Activated T-helper 17 cell treated with anti-CD3 and anti-CD28 coated beads, Interleukin-2, amount 50 U/mL, for 72 hours (primary cell): Measurements from ENCODE around the gene RYK. TPM values are rescaled to one million over a fixed set of nuclear protein-coding genes. Genes with fewer than 3 reads are reported as not detected.
A peak's percentile ranks its signal among the peaks of the same experiment; 100 is the strongest.

Source experiments
- ATAC-seq: fragments of 150-1000 bp; cut with Tn5 transposase; replicated peaks from 2 replicates; pipeline ENCODE4 v1.10.0; 2021; ENCODE audit warnings: mild to moderate bottlenecking, moderate library complexity
- H3K27ac Mint-ChIP-seq: one replicate; pipeline ENCODE4 v1.8.0; 2022; ENCODE audit warnings: mixed read lengths
- H3K27me3 Mint-ChIP-seq: one replicate; pipeline ENCODE4 v1.8.0; 2022; ENCODE audit warnings: mixed read lengths
- H3K36me3 Mint-ChIP-seq: one replicate; pipeline ENCODE4 v1.8.0; 2022; ENCODE audit warnings: low read depth, mild to moderate bottlenecking, mixed read lengths
- H3K4me1 Mint-ChIP-seq: one replicate; pipeline ENCODE4 v1.8.0; 2022; ENCODE audit warnings: mixed read lengths
- H3K4me3 Mint-ChIP-seq: one replicate; pipeline ENCODE4 v1.8.0; 2022; ENCODE audit warnings: mild to moderate bottlenecking, mixed read lengths
- H3K9me3 Mint-ChIP-seq: one replicate; pipeline ENCODE4 v1.8.0; 2022; ENCODE audit warnings: mixed read lengths
- total RNA-seq, 2 donors: library from RNA; stranded (reverse); gene quantifications; one replicate each; pipeline ENCODE4 v1.2.3, GENCODE V29; 2022

Gene RYK
- total RNA-seq, result 10 to 100 TPM in 1 of 2 donors, 1 to 10 TPM in 1; 8.6 to 18.1 TPM

DNA sequence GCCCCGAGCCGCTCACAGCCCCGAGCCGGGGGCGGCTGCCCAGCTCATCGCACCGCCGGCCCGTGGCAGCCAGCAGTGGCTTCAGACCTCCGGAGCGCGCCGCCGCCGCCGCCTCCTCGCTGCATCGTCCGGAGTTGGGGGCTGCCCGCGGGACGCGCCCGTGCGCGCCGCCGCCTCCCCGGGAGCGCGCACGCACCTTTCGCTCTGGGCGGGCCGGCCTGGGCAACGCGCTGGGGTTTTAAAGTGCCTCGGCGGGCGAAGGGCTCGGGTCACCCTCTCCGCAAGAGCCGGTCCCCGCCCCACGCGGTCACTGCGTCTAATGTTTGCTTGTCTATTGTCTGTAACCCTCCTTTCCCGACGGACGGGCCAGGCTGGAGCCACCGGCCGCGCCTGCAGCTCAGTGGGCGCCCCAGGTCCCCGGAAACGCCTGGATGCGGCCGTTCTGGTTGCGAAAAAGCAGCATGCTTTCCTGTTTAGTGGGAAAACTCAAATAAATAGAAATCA is at the start of gene RYK:
Gene RYK (minus strand): TSS at position 143 of the 504 bp plus-strand sequence. CDS start 205 bp downstream, outside the sequence.
- Mint-ChIP-seq H3K4me1 (peaks cover 22% of the 10 kb centered on the region), H3K27me3 (peaks cover 3% of the 10 kb centered on the region), H3K4me3 (peak within 1 kb of the TSS; percentile 87), H3K27ac (peak within 1 kb of the TSS; percentile 84), H3K9me3 (no peaks in the 10 kb centered on the region), H3K36me3 (no peaks in the 10 kb centered on the region)
- peak; percentile 81 for ATAC-seq

DNA sequence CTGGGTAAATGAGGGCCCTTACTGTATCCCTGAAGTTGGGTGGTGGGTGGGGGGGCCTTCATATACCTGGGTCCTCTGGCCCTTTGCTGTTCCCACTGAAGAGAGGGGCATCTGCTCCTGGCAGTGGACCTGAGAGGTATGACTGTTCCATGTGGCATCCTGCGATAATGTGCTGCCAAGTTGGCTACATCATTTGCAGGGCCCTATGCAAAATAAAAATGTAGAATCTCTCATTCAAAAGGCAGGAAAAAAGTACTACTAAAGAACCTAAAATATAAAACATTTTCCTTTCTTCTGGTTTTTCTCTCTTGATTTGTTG is 49.2 kb upstream of the RYK start:
- peaks cover 25% of the 10 kb centered on the region for H3K27me3 Mint-ChIP-seq
- H3K4me1 Mint-ChIP-seq, result no peaks in the 10 kb centered on the region
- H3K4me3 Mint-ChIP-seq, result no peak overlapping the region
- H3K36me3 Mint-ChIP-seq, result no peaks in the 10 kb centered on the region
- no peak for ATAC-seq
- no peak overlapping the region for H3K27ac Mint-ChIP-seq
- H3K9me3 Mint-ChIP-seq, result no peaks in the 10 kb centered on the region

DNA sequence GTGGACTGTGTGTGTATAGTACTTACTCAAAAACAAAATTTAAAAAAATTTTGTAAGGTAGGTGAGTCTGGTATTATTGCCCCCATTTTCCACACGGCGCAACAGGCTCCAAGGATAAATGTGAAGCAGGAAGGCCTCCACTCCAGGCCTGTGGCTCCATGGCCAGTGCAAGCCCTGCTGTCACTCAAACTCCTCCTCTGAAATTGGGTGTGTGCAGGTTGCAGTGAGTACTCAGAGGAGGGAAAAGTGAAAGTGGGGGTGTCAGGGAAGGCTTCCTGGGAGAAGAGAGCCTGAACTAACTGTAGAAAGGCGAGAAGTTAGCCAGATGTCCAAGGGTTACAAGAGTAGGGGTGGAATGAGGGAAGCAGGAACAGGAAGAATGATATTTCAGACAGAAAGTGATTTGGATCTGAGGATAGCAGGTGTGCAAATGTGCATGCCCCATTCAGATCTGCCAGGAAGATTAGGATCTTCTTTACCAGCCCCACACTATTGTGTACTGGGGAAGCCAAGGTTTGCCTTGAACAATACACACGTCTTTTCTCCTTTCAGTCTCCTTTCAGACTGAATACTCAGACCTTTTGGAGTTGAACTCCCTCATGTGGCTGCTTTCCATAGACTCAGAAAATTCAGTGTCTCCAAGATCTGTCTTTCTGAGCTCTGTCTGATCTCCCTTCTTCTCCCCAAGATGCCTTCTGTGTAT is 48.7 kb upstream of the RYK start:
- no peaks in the 10 kb centered on the region for H3K36me3 Mint-ChIP-seq
- no peak overlapping the region for H3K4me3 Mint-ChIP-seq
- no peak overlapping the region for H3K27ac Mint-ChIP-seq
- no peak for ATAC-seq
- no peaks in the 10 kb centered on the region for H3K4me1 Mint-ChIP-seq
- H3K27me3 Mint-ChIP-seq, result peaks cover 23% of the 10 kb centered on the region
- H3K9me3 Mint-ChIP-seq, result no peaks in the 10 kb centered on the region

GRCh38 chr3:134298249-134298648 is 47.6 kb upstream of the RYK start:
- H3K4me1 Mint-ChIP-seq, result no peaks in the 10 kb centered on the region
- no peaks in the 10 kb centered on the region for H3K36me3 Mint-ChIP-seq
- H3K4me3 Mint-ChIP-seq, result no peak overlapping the region
- peaks cover 22% of the 10 kb centered on the region for H3K27me3 Mint-ChIP-seq
- no peak for ATAC-seq
- no peaks in the 10 kb centered on the region for H3K9me3 Mint-ChIP-seq
- no peak overlapping the region for H3K27ac Mint-ChIP-seq

DNA sequence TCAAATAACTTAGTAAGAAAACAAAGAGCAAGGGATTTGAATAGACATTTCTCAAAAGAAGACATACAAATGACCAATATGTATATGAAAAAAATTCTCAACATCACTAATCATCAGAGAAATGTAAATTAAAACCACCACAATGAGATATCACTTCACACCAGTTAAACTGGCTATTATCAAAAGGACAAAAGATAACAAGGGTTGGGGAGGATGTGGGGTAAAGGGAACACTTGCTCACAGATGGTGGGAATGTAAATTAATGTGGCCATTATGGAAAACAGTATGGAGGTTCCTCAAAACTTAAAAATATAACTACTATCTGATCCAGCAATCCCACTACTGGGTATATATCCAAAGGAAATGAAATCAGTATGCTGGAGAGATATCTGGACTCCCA is 46.0 kb upstream of the RYK start:
- H3K36me3 Mint-ChIP-seq, result no peaks in the 10 kb centered on the region
- H3K4me1 Mint-ChIP-seq, result no peaks in the 10 kb centered on the region
- ATAC-seq, result no peak
- no peaks in the 10 kb centered on the region for H3K9me3 Mint-ChIP-seq
- no peak overlapping the region for H3K27ac Mint-ChIP-seq
- H3K27me3 Mint-ChIP-seq, result peaks cover 22% of the 10 kb centered on the region
- H3K4me3 Mint-ChIP-seq, result no peak overlapping the region

- Mint-ChIP-seq H3K9me3 (no peaks in the 10 kb centered on the region), H3K27me3 (peaks cover 22% of the 10 kb centered on the region), H3K4me3 (no peak overlapping the region), H3K4me1 (no peaks in the 10 kb centered on the region), H3K36me3 (no peaks in the 10 kb centered on the region), H3K27ac (no peak overlapping the region)
- ATAC-seq, result no peak
Measured at GRCh38 chr3:134295930-134296329, 45.3 kb upstream of the RYK start.

GRCh38 chr3:134294302-134295280 is 43.9 kb upstream of the RYK start:
- Mint-ChIP-seq H3K36me3 (no peaks in the 10 kb centered on the region), H3K9me3 (no peaks in the 10 kb centered on the region), H3K4me3 (no peak overlapping the region), H3K27ac (no peak overlapping the region), H3K27me3 (peaks cover 18% of the 10 kb centered on the region), H3K4me1 (no peaks in the 10 kb centered on the region)
- peak; percentile 99 for ATAC-seq

- no peaks in the 10 kb centered on the region for H3K9me3 Mint-ChIP-seq
- no peak for ATAC-seq
- H3K27me3 Mint-ChIP-seq, result peaks cover 20% of the 10 kb centered on the region
- H3K27ac Mint-ChIP-seq, result no peak overlapping the region
- H3K4me1 Mint-ChIP-seq, result no peaks in the 10 kb centered on the region
- H3K36me3 Mint-ChIP-seq, result no peaks in the 10 kb centered on the region
- H3K4me3 Mint-ChIP-seq, result no peak overlapping the region
Measured at GRCh38 chr3:134291319-134292254, 40.9 kb upstream of the RYK start.

- Mint-ChIP-seq H3K27me3 (peaks cover 18% of the 10 kb centered on the region), H3K9me3 (no peaks in the 10 kb centered on the region), H3K4me1 (no peaks in the 10 kb centered on the region), H3K27ac (no peak overlapping the region), H3K4me3 (no peak overlapping the region), H3K36me3 (no peaks in the 10 kb centered on the region)
- ATAC-seq, result no peak
Measured at GRCh38 chr3:134287512-134287911, 36.9 kb upstream of the RYK start.

GRCh38 chr3:134284438-134284837 is 33.8 kb upstream of the RYK start:
- no peaks in the 10 kb centered on the region for H3K9me3 Mint-ChIP-seq

DNA sequence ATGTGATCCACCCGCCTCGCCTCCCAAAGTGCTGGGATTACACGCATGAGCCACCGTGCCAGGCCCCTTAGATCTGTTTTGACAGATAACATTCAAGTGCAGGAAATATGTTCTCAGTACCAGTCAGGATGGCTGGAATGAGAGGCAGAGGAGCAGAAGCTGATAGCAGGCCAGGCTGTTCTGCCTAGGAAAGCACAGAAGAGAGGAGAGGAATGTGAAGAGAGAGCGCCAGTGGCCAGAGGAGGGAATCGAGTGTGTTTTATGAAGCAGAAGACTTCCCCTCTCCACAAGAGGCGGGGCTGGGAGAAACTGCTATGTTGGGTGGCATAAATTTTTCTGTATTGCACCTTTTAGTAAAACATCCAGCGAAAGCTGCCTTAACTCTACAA is 32.0 kb upstream of the RYK start:
- no peak overlapping the region for H3K4me3 Mint-ChIP-seq

More at GRCh38 chr3:134284438-134284837, 33.8 kb upstream of the RYK start:
- Mint-ChIP-seq H3K4me3 (no peak overlapping the region), H3K4me1 (no peaks in the 10 kb centered on the region), H3K27ac (no peak overlapping the region), H3K27me3 (peaks cover 24% of the 10 kb centered on the region), H3K36me3 (no peaks in the 10 kb centered on the region)
- ATAC-seq, result no peak

GRCh38 chr3:134281912-134282658 is 31.4 kb upstream of the RYK start:
- Mint-ChIP-seq H3K9me3 (no peaks in the 10 kb centered on the region), H3K4me1 (no peaks in the 10 kb centered on the region), H3K27ac (no peak overlapping the region), H3K27me3 (peaks cover 22% of the 10 kb centered on the region), H3K4me3 (no peak overlapping the region), H3K36me3 (no peaks in the 10 kb centered on the region)
- ATAC-seq, result no peak

More for the DNA sequence above, 32.0 kb upstream of the RYK start:
- H3K27me3 Mint-ChIP-seq, result peaks cover 19% of the 10 kb centered on the region
- H3K9me3 Mint-ChIP-seq, result no peaks in the 10 kb centered on the region
- H3K4me1 Mint-ChIP-seq, result no peaks in the 10 kb centered on the region
- no peaks in the 10 kb centered on the region for H3K36me3 Mint-ChIP-seq
- H3K27ac Mint-ChIP-seq, result no peak overlapping the region
- ATAC-seq, result no peak

GRCh38 chr3:134279466-134279865 is 28.8 kb upstream of the RYK start:
- ATAC-seq, result no peak
- Mint-ChIP-seq H3K4me3 (no peak overlapping the region), H3K27me3 (peaks cover 31% of the 10 kb centered on the region), H3K9me3 (no peaks in the 10 kb centered on the region), H3K36me3 (no peaks in the 10 kb centered on the region), H3K27ac (no peak overlapping the region), H3K4me1 (no peaks in the 10 kb centered on the region)
